Measurements from ENCODE around the gene RBFOX2. TPM values are rescaled to one million over a fixed set of nuclear protein-coding genes. Genes with fewer than 3 reads are reported as not detected.
"Not testable (repeated sequence)": the region's sequence is repeated elsewhere in the genome, so short reads cannot be mapped to it uniquely, and the experiment has no call there.

RBFOX2 gene
- total RNA-seq, 1 donor, result 17.8 TPM

GRCh38 chr22:35838855-35839576, 189.6 kb downstream of the RBFOX2 start:
- DNase-seq (ENCODE audit: low read depth in 2 of 3, low spot score in 2 of 3), result peak in 1 of 3 donors; percentile 20

- DNase-seq (ENCODE audit: low read depth in 2 of 3, low spot score in 2 of 3), result no peak
These were observed 191.4 kb downstream of the RBFOX2 start for GRCh38 chr22:35837101-35837727.

- DNase-seq (ENCODE audit: low read depth in 2 of 3, low spot score in 2 of 3), result peak in 1 of 3 donors; percentile 4
These were observed 192.5 kb downstream of the RBFOX2 start for GRCh38 chr22:35835998-35836691.

GRCh38 chr22:35835267-35835997, 193.2 kb downstream of the RBFOX2 start:
- peak in 1 of 3 donors; percentile 4 for DNase-seq (ENCODE audit: low read depth in 2 of 3, low spot score in 2 of 3)

GRCh38 chr22:35834061-35834460, 194.6 kb downstream of the RBFOX2 start:
- peak in 1 of 3 donors; percentile 34 for DNase-seq (ENCODE audit: low read depth in 2 of 3, low spot score in 2 of 3)

GRCh38 chr22:35830305-35830704, 198.3 kb downstream of the RBFOX2 start:
- no peak for DNase-seq (ENCODE audit: low read depth in 2 of 3, low spot score in 2 of 3)

- DNase-seq (ENCODE audit: low read depth in 2 of 3, low spot score in 2 of 3), result no peak
These were observed 204.4 kb downstream of the RBFOX2 start for GRCh38 chr22:35824256-35824655.

GRCh38 chr22:35821654-35822053, 207.0 kb downstream of the RBFOX2 start:
- DNase-seq (ENCODE audit: low read depth in 2 of 3, low spot score in 2 of 3), result no peak

GRCh38 chr22:35819421-35819820, 209.2 kb downstream of the RBFOX2 start:
- DNase-seq (ENCODE audit: low read depth in 2 of 3, low spot score in 2 of 3), result no peak

GRCh38 chr22:35818897-35819296, 209.7 kb downstream of the RBFOX2 start:
- DNase-seq (ENCODE audit: low read depth in 2 of 3, low spot score in 2 of 3), result no peak

- DNase-seq (ENCODE audit: low read depth in 2 of 3, low spot score in 2 of 3), result no peak
These were observed 216.0 kb downstream of the RBFOX2 start for GRCh38 chr22:35812600-35812999.

GRCh38 chr22:35811670-35812069, 217.0 kb downstream of the RBFOX2 start:
- no peak for DNase-seq (ENCODE audit: low read depth in 2 of 3, low spot score in 2 of 3)

GRCh38 chr22:35809816-35810215, 218.8 kb downstream of the RBFOX2 start:
- DNase-seq (ENCODE audit: low read depth in 2 of 3, low spot score in 2 of 3), result no peak

GRCh38 chr22:35808377-35808776, 220.2 kb downstream of the RBFOX2 start:
- DNase-seq (ENCODE audit: low read depth in 2 of 3, low spot score in 2 of 3), result no peak

- not testable (repeated sequence) for DNase-seq (ENCODE audit: low read depth in 2 of 3, low spot score in 2 of 3)
These were observed 222.0 kb downstream of the RBFOX2 start for GRCh38 chr22:35806668-35807067.

- no peak for DNase-seq (ENCODE audit: low read depth in 2 of 3, low spot score in 2 of 3)
These were observed 223.2 kb downstream of the RBFOX2 start for GRCh38 chr22:35805466-35805865.

- DNase-seq (ENCODE audit: low read depth in 2 of 3, low spot score in 2 of 3), result no peak
These were observed 224.2 kb downstream of the RBFOX2 start for GRCh38 chr22:35804421-35804820.

- DNase-seq (ENCODE audit: low read depth in 2 of 3, low spot score in 2 of 3), result no peak
These were observed 225.7 kb downstream of the RBFOX2 start for GRCh38 chr22:35802885-35803284.

GRCh38 chr22:35801301-35801700, 227.3 kb downstream of the RBFOX2 start:
- DNase-seq (ENCODE audit: low read depth in 2 of 3, low spot score in 2 of 3), result not testable (repeated sequence)

- no peak for DNase-seq (ENCODE audit: low read depth in 2 of 3, low spot score in 2 of 3)
These were observed 229.5 kb downstream of the RBFOX2 start for GRCh38 chr22:35799150-35799549.

- DNase-seq (ENCODE audit: low read depth in 2 of 3, low spot score in 2 of 3), result no peak
These were observed 231.2 kb downstream of the RBFOX2 start for GRCh38 chr22:35797411-35797810.
